SK-MEL-5 (cell line): ENCODE data around the gene SGCD. TPM values are rescaled to one million over a fixed set of nuclear protein-coding genes. Genes with fewer than 3 reads are reported as not detected.

ENCODE experiments used
- DNase-seq: peaks from one replicate; pipeline ENCODE4 v3.0.0-alpha.2; 2016; ENCODE audit warnings: low read depth, low spot score
- in situ Hi-C: cut with HindIII; loops from 2 replicates; pipeline ENCODE4 v1.10.0; 2016; ENCODE audit warnings: low sequenced_read_pairs, high pct_unique_total_duplicates, low pct_unique_long_range_greater_than_20kb
- total RNA-seq: library from RNA; depleted of rRNA; stranded (reverse); fragments of >200 nt; shearing (Covaris generic); gene quantifications from 2 replicates; pipeline ENCODE4 v1.2.3, GENCODE V29; 2014

Gene SGCD
- total RNA-seq, 1 experiment from 2014 or later = 27.2 TPM

- in situ Hi-C loops = no loop called here
These were observed 24.5 kb downstream of the SGCD start for GRCh38 chr5:156351423-156351822.

GRCh38 chr5:156354571-156354970 is 27.6 kb downstream of the SGCD start:
- in situ Hi-C loops = no loop called here
- peak; percentile 47 for DNase-seq

More at GRCh38 chr5:156351423-156351822, 24.5 kb downstream of the SGCD start:
- DNase-seq = no peak

DNA sequence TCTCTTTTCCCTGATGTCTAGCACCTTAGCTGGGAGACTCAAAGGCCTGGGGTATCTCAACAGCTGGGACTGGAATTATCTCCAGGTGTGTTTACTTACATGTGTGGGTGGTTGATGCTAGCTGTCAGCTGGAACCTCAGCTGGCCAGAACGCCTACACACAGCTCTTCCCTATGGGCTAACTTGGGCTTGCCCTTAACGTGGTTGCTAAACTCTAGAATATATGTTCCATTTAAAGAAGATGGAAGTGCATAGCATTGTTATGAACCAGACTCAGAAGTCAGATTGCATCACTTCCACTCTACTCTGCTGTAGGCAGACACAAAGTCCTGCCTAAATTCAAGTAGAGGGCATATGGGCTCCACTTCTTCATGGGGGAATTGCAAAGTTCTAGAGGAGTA is 29.3 kb downstream of the SGCD start:
- no peak for DNase-seq
- in situ Hi-C loops = no loop called here

- DNase-seq = no peak
- in situ Hi-C loops = no loop called here
These were observed 32.5 kb downstream of the SGCD start for GRCh38 chr5:156359476-156359875.

GRCh38 chr5:156361436-156362109 is 34.6 kb downstream of the SGCD start:
- in situ Hi-C loops = no loop called here

GRCh38 chr5:156363861-156364260 is 36.9 kb downstream of the SGCD start:
- in situ Hi-C loops = no loop called here
- no peak for DNase-seq

More at GRCh38 chr5:156361436-156362109, 34.6 kb downstream of the SGCD start:
- no peak for DNase-seq

DNA sequence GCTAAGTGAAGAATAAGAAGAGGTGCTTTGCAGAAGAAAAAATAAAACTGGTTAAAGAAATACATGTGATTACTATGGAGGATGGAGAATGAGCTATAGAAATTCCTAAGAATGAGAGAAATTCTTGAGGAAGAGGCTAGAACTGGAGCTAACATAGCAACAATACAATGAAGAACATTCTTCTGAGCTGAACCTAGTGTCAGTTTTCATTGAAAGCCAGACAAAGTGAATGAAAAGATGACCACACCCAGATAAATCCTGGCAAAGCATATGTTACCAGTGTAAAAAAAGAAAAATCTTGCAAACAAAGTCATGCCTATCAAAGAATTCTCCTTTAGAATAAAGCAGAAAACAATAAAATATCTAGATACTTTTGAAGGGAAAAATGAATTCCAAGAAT is 39.6 kb downstream of the SGCD start:
- in situ Hi-C loops = no loop called here
- DNase-seq = peak; percentile 10

DNA sequence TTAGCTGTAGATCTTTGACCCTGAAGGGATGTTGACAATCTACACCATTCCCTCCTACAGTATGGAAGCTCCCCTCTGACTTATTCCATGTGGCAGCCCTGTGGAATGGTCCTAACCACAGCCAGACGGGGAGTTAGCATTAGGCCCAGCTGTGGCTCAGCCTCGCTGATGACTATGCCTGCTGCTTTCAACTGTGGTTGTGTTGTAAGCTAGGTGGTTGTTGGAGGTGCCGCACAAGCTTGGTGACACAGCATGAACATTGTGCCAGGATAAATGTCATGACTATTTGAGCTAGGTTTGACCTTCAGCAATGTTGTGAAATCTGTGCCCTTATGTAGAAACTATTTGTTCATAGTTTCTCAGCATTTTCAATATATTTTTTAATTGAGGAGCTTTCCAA is 40.6 kb downstream of the SGCD start:
- in situ Hi-C loops = no loop called here
- no peak for DNase-seq

GRCh38 chr5:156375895-156376495 is 49.0 kb downstream of the SGCD start:
- in situ Hi-C loops = no loop called here
- no peak for DNase-seq

DNA sequence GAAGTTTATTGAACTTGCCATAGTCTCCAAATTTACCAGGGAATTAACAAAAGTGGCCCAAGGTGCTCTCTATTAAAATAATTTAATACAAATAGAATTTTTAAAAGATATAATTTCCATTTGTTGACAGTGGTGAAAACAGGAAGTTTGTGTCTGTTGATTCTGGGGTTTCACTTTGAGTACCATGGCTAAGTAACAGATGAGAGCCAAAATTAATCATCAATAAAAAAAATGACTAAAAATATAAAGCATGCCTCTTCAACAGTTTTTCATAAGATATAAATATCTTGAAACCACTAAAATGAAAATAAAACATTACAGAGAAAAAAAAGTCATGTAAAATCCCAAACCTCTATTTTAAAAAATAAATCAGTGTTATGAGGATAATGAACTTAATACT is 49.8 kb downstream of the SGCD start:
- in situ Hi-C loops = no loop called here
- DNase-seq = no peak

DNA sequence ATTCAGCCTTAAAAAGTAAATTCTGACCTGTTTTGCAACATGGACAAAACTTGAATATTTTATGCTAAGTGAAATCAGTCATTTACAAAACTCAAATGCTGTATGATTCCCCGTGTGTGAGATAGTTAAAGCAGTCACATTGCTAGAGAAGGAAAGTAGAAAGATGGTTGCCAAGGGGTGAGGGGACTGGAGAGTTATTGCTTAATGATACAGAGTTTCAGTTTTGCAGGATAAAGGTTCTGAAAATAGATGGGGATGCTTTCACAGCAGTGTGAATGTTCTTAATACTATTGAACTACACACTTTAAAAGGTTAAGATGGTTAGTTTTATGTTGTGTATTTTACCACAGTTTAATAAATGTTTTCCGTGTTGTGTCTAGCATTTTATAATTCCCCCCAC is 51.2 kb downstream of the SGCD start:
- in situ Hi-C loops = no loop called here
- no peak for DNase-seq

- DNase-seq = no peak
- in situ Hi-C loops = no loop called here
These were observed 52.2 kb downstream of the SGCD start for GRCh38 chr5:156379206-156379605.

- in situ Hi-C loops = no loop called here
- DNase-seq = no peak
These were observed 53.9 kb downstream of the SGCD start for GRCh38 chr5:156380848-156381247.

GRCh38 chr5:156383510-156384265 is 56.7 kb downstream of the SGCD start:
- in situ Hi-C loops = no loop called here

DNA sequence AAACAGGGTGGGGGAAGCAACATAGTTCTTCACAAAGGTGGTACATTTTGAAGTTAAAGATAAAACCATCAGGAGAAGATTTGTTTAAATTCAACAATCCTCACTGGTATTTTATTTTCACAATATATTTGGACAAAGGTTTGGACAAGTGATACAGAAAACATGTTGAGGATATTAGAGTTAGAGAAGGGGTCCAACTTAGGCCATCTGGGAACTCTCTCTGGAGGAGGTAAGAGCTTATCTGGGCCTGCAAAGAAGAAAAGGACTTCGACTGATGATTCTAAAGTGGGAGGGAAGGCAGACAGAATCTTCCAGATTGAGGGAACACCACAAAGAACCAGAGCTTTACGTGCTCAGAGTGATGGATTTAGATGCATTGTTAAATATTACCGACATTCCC is 58.5 kb downstream of the SGCD start:
- in situ Hi-C loops = no loop called here
- no peak for DNase-seq

More at GRCh38 chr5:156383510-156384265, 56.7 kb downstream of the SGCD start:
- DNase-seq = peak; percentile 17

GRCh38 chr5:156386976-156387375 is 60.0 kb downstream of the SGCD start:
- DNase-seq = peak; percentile 95
- in situ Hi-C loops = no loop called here

DNA sequence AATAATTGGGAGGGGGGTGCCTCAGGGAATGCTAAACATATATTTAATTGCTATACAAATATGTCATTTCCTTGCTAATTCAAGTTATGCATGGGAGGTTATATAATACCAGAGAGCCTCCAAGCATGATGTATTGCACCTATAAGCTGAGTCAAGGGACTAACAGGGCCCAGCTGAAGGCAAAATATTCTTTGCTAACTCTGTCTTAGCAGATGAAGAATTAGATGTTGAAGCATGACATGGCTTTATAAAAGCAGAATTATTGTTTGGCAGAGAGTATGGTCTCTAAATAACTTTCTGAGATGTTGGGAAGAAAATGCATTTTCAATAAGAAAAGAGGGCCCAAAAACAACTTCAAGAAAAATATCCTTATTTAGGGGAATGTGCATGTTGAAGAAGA is 60.4 kb downstream of the SGCD start:
- no peak for DNase-seq
- in situ Hi-C loops = no loop called here

DNA sequence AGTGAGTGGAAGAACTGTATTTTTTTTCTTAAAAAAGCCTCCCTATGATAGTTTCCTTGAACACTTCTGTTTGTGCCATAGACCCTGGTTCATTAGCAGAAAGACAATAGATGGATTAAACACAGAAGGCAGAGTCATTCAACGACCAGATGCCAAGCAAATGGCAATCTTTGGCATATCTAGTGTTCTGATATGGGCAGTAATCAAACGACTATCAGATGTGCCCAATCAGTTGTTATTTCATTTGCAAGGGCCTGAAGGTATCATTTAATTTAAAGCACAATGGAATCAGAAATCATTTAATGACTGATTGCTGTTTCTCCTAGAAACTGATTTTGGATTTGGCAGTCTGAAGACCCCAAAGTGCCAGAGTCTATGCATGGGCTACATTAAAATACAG is 61.3 kb downstream of the SGCD start:
- DNase-seq = no peak
- in situ Hi-C loops = no loop called here

DNA sequence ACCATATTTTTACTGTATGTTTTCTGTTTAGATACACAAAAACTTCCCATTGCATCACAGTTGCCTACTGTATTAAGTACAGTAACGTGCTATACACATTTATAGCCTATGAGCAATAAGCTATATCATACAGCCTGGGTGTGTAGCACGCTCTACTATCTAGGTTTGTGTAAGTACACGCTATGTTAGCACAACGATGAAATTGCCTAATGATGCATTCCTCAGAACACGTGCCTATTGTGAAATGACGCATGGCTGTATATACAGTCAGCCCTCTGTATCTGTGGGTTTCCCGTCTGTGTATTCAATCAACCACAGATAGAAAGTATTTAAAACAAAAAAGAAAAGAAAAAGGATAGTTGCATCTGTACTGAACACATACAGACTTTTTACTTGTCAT is 64.2 kb downstream of the SGCD start:
- peak; percentile 92 for DNase-seq
- in situ Hi-C loops = no loop called here
